Measurements from ENCODE around the gene PRAMEF13.
"Not testable (repeated sequence)": the region's sequence is repeated elsewhere in the genome, so short reads cannot be mapped to it uniquely, and the experiment has no call there.

Gene PRAMEF13, protein sequence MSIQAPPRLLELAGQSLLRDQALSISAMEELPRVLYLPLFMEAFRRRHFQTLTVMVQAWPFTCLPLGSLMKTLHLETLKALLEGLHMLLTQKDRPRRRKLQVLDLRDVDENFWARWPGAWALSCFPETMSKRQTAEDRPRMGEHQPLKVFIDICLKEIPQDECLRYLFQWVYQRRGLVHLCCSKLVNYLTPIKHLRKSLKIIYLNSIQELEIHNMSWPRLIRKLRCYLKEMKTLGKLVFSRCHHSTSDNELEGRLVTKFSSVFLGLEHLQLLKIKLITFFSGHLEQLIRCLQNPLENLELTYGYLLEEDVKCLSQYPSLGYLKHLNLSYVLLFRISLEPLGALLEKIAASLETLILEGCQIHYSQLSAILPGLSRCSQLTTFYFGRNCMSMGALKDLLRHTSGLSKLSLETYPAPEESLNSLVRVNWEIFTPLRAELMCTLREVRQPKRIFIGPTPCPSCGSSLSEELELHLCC

DNA sequence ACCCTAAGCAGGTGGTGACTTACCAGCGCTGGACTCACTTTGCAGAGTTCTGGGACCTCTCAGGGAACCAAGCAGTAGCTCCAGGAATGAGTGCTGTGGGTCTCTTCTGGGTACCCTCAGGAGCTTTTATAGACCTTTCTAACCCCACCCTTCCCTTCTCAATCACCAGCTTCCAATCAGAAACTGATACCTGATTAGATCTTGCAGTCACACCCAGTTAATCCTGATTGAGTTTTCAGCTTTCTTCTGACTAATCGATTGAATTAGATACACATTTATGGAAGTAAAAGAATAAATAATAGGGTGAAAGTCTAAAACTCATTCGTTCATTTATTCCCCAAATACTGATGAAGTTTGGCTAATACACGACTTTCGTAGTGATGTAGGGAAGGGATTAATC, at the start of gene PRAMEF13:
TSS of gene PRAMEF13 (minus strand) at position 101 of the 400 bp plus-strand sequence. CDS start 1,820 bp downstream, outside the sequence.
- not testable (repeated sequence) for DNase-seq

GRCh38 chr1:13247122-13247521, 45.9 kb upstream of the PRAMEF13 start:
- not testable (repeated sequence) for DNase-seq

DNA sequence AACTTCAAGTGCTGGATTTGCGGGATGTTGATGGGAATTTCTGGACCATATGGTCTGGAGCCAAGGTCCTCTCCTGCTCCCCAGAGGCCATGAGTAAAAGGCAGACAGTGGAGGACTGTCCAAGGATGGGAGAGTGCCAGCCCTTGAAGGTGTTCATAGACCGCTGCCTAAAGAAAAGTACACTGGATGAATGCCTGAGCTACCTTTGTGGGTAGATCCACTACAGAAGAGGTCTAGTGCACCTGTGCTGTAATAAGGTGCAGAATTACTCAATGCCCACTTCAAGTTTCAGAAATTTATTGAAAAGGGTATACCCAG, 45.3 kb upstream of the PRAMEF13 start:
- DNase-seq: not testable (repeated sequence)

DNA sequence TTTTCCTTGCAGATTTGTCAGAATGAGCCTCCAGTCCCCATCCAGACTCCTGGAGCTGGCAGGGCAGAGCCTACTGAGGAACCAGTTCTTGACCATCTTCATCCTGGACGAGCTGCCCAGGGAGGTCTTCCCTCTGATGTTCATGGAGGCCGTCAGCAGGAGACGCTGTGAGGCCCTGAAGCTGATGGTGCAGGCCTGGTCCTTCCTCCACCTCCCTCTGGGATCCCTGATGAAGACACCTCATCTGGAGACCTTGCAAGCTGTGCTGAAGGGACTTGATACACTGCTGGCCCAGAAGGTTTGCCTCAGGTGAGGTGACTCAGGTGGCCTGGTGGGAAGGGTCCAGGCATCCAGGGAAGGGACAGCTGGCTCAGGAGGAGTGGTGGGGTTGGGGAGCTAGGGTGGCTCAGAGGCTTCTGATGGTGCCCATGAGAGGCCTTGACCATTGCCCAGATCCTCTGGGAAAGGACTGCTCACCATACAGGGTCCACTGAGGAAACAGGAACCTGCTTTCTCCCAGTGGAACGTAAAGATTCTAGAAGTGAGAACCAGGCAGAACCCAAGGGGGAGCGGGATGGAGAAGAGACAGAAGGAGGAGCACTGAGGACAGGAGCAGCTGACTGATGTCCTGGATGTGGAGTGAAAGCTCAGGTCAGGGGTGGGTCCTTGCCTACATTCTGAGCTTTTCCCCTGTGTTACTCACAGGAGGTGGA, 44.8 kb upstream of the PRAMEF13 start:
- DNase-seq: not testable (repeated sequence)

- DNase-seq: not testable (repeated sequence)
Observed at GRCh38 chr1:13243536-13244263, 42.5 kb upstream of the PRAMEF13 start.

DNA sequence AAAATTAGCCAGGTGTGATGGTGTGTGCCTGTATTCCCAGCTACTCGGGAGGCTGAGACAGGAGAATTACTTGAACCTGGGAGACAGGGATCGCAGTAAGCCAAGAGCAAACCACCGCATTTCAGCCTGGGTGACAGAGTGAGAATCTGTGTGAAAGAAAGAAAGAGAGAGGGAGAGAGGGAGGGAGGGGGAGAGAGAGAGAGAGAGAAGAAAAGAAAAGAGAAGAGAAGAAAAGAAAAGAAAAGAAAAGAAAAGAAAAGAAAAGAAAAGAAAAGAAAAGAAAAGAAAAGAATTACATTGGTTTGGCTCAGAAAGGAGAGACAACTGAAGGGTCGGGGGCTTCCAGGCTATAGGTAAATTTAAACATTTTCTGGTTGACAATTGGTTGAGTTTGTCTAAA, 38.4 kb upstream of the PRAMEF13 start:
- DNase-seq: not testable (repeated sequence)

GRCh38 chr1:13237572-13237971, 36.4 kb upstream of the PRAMEF13 start:
- not testable (repeated sequence) for DNase-seq

- not testable (repeated sequence) for DNase-seq
Observed at GRCh38 chr1:13234057-13234456, 32.8 kb upstream of the PRAMEF13 start.

- not testable (repeated sequence) for DNase-seq
Observed at GRCh38 chr1:13232056-13232455, 30.8 kb upstream of the PRAMEF13 start.

- not testable (repeated sequence) for DNase-seq
Observed at GRCh38 chr1:13231061-13231750, 30.0 kb upstream of the PRAMEF13 start.

DNA sequence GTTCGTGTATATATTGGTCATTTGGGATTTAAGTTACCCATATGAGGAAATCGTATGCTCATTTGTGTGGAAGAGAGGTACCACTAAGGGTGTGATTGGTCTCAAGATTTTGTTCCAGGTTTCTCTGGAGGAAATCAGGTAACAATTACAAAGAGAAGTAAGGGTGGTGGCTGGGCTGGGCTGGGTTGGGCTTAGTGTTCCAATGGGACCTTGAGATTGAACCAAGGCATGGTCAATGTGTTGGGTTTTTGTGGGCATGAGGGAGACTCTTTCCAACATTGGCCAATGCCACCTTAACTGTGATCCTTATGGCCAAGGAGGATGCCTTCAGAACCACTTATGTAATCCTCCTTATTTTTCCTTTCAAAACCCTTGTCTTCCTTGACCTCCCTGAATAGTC, 29.4 kb upstream of the PRAMEF13 start:
- not testable (repeated sequence) for DNase-seq

DNA sequence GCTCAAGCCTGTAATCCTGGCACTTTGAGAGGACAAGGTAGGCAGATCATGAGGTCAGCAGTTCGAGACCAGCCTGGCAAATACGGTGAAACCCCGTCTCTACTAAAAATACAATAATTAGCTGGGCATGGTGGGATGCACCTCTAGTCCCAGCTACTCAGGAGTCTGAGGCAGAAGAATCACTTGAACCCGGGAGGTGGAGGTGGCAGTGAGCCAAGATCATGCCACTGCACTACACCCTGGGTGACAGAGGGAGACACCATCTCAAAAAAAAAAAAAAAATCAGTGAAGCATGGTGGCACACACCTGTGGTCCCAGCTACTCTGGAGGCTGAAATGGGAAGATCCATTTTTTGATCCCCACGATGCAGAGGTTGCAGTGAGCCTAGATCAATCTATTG, 28.9 kb upstream of the PRAMEF13 start:
- not testable (repeated sequence) for DNase-seq

- peak; percentile 27 for DNase-seq
Observed at GRCh38 chr1:13228343-13228781, 27.2 kb upstream of the PRAMEF13 start.

DNA sequence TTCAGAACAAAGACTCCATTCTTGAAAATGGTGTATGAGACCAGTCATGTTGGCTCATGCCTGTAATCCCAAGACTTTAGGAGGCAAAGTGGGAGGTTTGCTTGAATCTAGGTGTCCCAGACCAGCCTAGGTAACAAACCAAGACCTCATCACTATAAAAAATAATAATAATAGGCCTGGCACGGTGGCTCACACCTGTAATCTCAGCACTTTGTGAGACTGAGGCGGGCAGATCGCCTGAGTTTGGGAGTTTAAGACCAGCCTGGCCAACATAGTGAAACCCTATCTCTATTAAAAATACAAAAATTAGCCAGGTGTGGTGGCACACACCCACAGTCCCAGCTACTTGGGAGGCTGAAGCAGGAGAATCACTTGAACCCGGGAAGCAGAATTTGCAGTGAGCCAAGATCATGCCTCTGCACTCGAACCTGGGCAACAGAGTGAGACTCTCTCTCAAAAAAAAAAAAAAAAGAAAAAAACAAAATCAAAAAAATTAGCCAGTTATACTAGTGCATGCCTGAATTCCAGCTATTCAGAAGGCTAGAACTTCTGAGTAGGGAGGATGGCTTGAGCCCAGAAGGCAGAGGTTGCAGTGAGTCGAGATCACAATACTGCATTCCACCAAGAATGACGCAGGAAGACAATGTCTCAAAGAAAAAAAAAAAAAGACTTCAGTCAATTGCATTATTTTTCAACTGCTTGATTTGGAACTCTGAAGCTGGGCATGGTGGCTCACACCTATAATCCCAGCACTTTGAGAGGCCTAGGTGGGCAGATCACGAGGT, 26.3 kb upstream of the PRAMEF13 start:
- not testable (repeated sequence) for DNase-seq

- not testable (repeated sequence) for DNase-seq
Observed at GRCh38 chr1:13225675-13226204, 24.5 kb upstream of the PRAMEF13 start, which contains the start of gene PRAMEF18. Gene PRAMEF18 (minus strand): TSS chr1:13226154. CDS start chr1:13226106, 48 bp downstream.

- DNase-seq: no peak
Observed at GRCh38 chr1:13224480-13225060, 23.4 kb upstream of the PRAMEF13 start.

- DNase-seq: not testable (repeated sequence)
Observed at GRCh38 chr1:13222788-13223187, 21.6 kb upstream of the PRAMEF13 start.

DNA sequence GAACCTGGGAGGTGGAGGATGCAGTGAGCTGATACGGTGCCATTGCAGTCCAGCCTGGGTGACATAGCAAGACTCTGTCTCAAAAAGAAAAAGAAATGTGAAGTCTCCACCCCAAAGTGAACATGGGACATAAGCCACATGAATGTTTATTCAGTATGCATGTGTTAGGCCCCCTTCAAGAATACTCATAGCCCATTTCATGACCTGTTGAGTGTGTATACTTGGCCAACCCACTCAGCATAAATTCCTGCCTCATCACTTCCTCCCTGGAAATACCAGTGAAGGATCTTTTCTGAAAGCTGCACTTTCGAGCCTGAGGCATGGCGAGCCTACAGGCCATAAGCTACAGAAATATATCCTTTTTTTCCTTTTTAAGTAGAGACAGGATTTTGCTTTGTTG, 18.0 kb upstream of the PRAMEF13 start:
- DNase-seq: not testable (repeated sequence)

- DNase-seq: not testable (repeated sequence)
Observed at GRCh38 chr1:13216619-13217018, 15.4 kb upstream of the PRAMEF13 start.

DNA sequence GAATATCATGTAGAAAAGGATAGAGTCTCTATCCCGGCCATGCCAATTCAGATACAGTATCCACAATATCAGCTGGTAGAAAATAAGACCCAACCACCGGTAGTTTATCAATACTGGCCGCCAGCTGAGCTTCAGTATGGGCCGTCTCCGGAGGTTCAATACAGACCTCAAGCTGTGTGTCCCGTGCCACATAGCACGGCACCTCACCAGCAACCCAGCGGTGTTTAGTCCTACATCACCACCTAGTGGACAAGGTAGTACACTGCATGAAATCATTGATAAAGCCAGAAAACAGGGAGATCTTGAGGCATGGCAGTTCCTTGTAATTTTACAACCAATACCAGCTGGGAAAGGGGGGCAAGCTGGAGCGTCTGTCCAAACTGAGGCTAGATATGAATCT, 7.5 kb upstream of the PRAMEF13 start:
- not testable (repeated sequence) for DNase-seq

DNA sequence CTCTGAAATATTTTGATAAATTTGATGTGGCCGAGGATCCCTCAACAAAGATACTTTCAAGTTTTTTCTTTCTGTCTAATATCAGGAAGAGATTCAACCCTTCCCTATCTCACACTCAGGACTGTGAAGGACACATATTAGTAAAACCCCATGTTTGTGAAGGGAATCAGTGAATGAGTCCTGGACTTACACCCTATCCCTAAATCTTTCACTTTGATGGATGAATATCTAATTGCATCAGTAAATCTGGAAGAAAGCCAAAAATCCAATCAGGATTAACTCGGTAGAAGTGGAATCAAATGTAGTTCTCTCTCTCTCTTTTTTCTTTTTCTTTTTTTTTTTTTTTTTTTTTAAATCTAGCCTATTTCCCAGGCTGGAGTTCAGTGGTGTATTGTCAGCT, 29.7 kb downstream of the PRAMEF13 start, which contains the start of gene PRAMEF9:
TSS of gene PRAMEF9 (plus strand) at position 301 of the 400 bp plus-strand sequence. CDS start 3,433 bp downstream, outside the sequence.
- not testable (repeated sequence) for DNase-seq

All from inflammatory macrophage treated with lipopolysaccharide for 4 hours (primary cell).